ENCODE data around the gene ZBTB16. TPM values are rescaled to one million over a fixed set of nuclear protein-coding genes. Genes with fewer than 3 reads are reported as not detected.

ZBTB16 gene
- total and polyA plus RNA-seq, 2 donors (not counting 3 experiments of a cell fraction or from before 2014, with no cell fraction given), result 9.8 to 20.3 TPM

GRCh38 chr11:114130629-114131277 lies 71.2 kb downstream of the ZBTB16 start:
- no peaks in the 10 kb centered on the region for H3K9me1 ChIP-seq (replicated peaks; ENCODE audit: control insufficient read depth, extremely low read depth, insufficient read depth, low read length)
- no peaks in the 10 kb centered on the region for H3K27me3 ChIP-seq (ENCODE audit: control insufficient read depth in 2 of 2, insufficient read depth in 2 of 2, low read length in 2 of 2)
- H4K20me1 ChIP-seq (replicated peaks; ENCODE audit: control insufficient read depth, extremely low read depth, insufficient read depth, low read length), result no peaks in the 10 kb centered on the region
- no peak overlapping the region for H3K4me3 ChIP-seq (replicated peaks in 1 of 3; ENCODE audit: insufficient read depth in 1 of 3, low read depth in 1 of 3, low read length in 3 of 3)
- no peak overlapping the region for H3K27ac ChIP-seq (ENCODE audit: insufficient read depth, low read depth, low read length)
- dilution Hi-C loops (cut with MboI; ENCODE audit: extremely low pct_ligation_motif_present, low sequenced_read_pairs) (no loop called here), intact Hi-C loops (cut with micrococcal nuclease) (no loop called here)
- ChIA-PET POLR2A (no interaction called here), CTCF (interaction anchor here (0.8 to 1.4 kb wide), 2 partner anchors 32 to 130 kb away, joined by 3 to 4 read pairs; no protein-coding TSS in a partner anchor)
- no TSS peak for BruUV-seq (replicated peaks)
- FAIRE-seq, result no peak
- TF ChIP-seq EZH2 (IDR thresholded peaks at IDR 0.05; ENCODE audit: borderline replicate concordance, low read depth, low read length, severe bottlenecking), result no peak
- TF ChIP-seq FOS (IDR thresholded peaks at IDR 0.05; ENCODE audit: borderline replicate concordance, insufficient read depth, low read length), result no peak
- no peak for TF ChIP-seq CTCF (IDR thresholded peaks at IDR 0.05; ENCODE audit: extremely low read depth in 1 of 2, insufficient read depth in 1 of 2, low read depth in 1 of 2, low read length in 2 of 2)
- no peak for TF ChIP-seq JUN (IDR thresholded peaks at IDR 0.05; ENCODE audit: borderline replicate concordance, insufficient read depth, insufficient read length, low read depth)
- TF ChIP-seq POLR2A (IDR thresholded peaks at IDR 0.05; ENCODE audit: low read depth, low read length), result no peak
- no peak for TF ChIP-seq MYC (IDR thresholded peaks at IDR 0.05; ENCODE audit: low read depth, low read length)
- TF ChIP-seq, protein P1, sequence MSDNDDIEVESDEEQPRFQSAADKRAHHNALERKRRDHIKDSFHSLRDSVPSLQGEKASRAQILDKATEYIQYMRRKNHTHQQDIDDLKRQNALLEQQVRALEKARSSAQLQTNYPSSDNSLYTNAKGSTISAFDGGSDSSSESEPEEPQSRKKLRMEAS (IDR thresholded peaks at IDR 0.05; ENCODE audit: insufficient read depth, insufficient read length), result no peak
- H3K4me2 ChIP-seq (ENCODE audit: insufficient read depth, low read length), result no peak overlapping the region
- peaks cover 0 to 6% of the 10 kb centered on the region in 2 experiments for H3K36me3 ChIP-seq (ENCODE audit: control insufficient read depth in 2 of 2, extremely low read depth in 1 of 2, insufficient read depth in 2 of 2, low read length in 2 of 2)
- peaks cover 9% of the 10 kb centered on the region for H3K4me1 ChIP-seq (ENCODE audit: control insufficient read depth, extremely low read depth, insufficient read depth, low read length)
- no peaks in the 10 kb centered on the region for H3K79me2 ChIP-seq (ENCODE audit: control insufficient read depth, insufficient read depth, low read length)
- no peaks in the 10 kb centered on the region for H3K9me3 ChIP-seq (replicated peaks; ENCODE audit: control insufficient read depth, insufficient read depth, low read length)
- DNase-seq (ENCODE audit: low read depth, low spot score), result no peak
- H2AFZ ChIP-seq (ENCODE audit: low read depth, low read length), result no peak overlapping the region
- H3K9ac ChIP-seq (replicated peaks; ENCODE audit: extremely low read depth, insufficient read depth, low read length), result no peak overlapping the region

All from endothelial cell of umbilical vein (primary cell).